ENCODE results near the gene TUBD1. TPM values are rescaled to one million over a fixed set of nuclear protein-coding genes. Genes with fewer than 3 reads are reported as not detected.
A peak's percentile ranks its signal among the peaks of the same experiment; 100 is the strongest.

The TUBD1 gene
- total and polyA plus RNA-seq, 12 donors = 4.0 to 10.4 (median 6.6) TPM

- Histone ChIP-seq H3K36me3 (peaks cover 0 to 69% (median 18%) of the 10 kb centered on the region in 9 donors), H3K27me3 (no peaks in the 10 kb centered on the region), H3K4me3 (no peak overlapping the region), H3K4me1 (peaks cover 0 to 3% (median 0%) of the 10 kb centered on the region in 9 donors), H3K27ac (no peak overlapping the region), H3K9me3 (no peaks in the 10 kb centered on the region)
- ATAC-seq (no peak), DNase-seq (no peak)
- intact Hi-C loops (cut with DNase I) = no loop called here
- TF ChIP-seq CTCF (IDR thresholded peaks at IDR 0.05) = no peak
Measured at GRCh38 chr17:59872351-59872750, 20.4 kb downstream of the TUBD1 start.

- no peaks in the 10 kb centered on the region for H3K27me3 ChIP-seq
- H3K27ac ChIP-seq = no peak overlapping the region
- intact Hi-C loops (cut with DNase I) = no loop called here
- ATAC-seq (no peak), DNase-seq (no peak)
- H3K36me3 ChIP-seq = peaks cover 0 to 59% (median 5%) of the 10 kb centered on the region in 9 donors
- TF ChIP-seq CTCF (IDR thresholded peaks at IDR 0.05) = no peak
- WGBS, 2 donors = 84 to 87% methylated on average over 8 of the region's 8 CpGs
- no peaks in the 10 kb centered on the region for H3K4me1 ChIP-seq
- H3K9me3 ChIP-seq = no peaks in the 10 kb centered on the region
- no peak overlapping the region for H3K4me3 ChIP-seq
Measured at GRCh38 chr17:59870482-59870881, 22.3 kb downstream of the TUBD1 start.

GRCh38 chr17:59869941-59870218, 22.9 kb downstream of the TUBD1 start:
- Histone ChIP-seq H3K27ac (no peak overlapping the region), H3K36me3 (peaks cover 0 to 54% (median 5%) of the 10 kb centered on the region in 9 donors), H3K27me3 (no peaks in the 10 kb centered on the region), H3K4me3 (no peak overlapping the region), H3K4me1 (no peaks in the 10 kb centered on the region), H3K9me3 (no peaks in the 10 kb centered on the region)
- no peak for ATAC-seq
- intact Hi-C loops (cut with DNase I) = loop anchor here in 1 of 10 donors (10.0 kb wide), 1 partner anchor 115 kb away; no protein-coding TSS in a partner anchor
- no peak for DNase-seq
- 16 to 17% methylated on average over 1 of the region's 1 CpG for WGBS, 2 donors
- no peak for TF ChIP-seq CTCF (IDR thresholded peaks at IDR 0.05)

- peak overlapping the region in 4 of 10 donors; percentile 16 to 61 (median 34) for H3K27ac ChIP-seq
- ATAC-seq (peak in 6 of 8 donors; percentile 56 to 82 (median 66)), DNase-seq (no peak)
- 69 to 71% methylated on average over 3 of the region's 3 CpGs for WGBS, 2 donors
- peaks cover 0 to 7% (median 0%) of the 10 kb centered on the region in 9 donors for H3K4me1 ChIP-seq
- H3K9me3 ChIP-seq = no peaks in the 10 kb centered on the region
- H3K36me3 ChIP-seq = peaks cover 0 to 68% (median 12%) of the 10 kb centered on the region in 9 donors
- no peak for TF ChIP-seq CTCF (IDR thresholded peaks at IDR 0.05)
- H3K27me3 ChIP-seq = no peaks in the 10 kb centered on the region
- H3K4me3 ChIP-seq = no peak overlapping the region
- intact Hi-C loops (cut with DNase I) = loop anchor here in 1 of 10 donors (10.0 kb wide), 1 partner anchor 109 kb away; no protein-coding TSS in a partner anchor
Measured at GRCh38 chr17:59863616-59864015, 29.1 kb downstream of the TUBD1 start.

Data from heart right ventricle (tissue), 16 donors.